Endometrium (tissue), 2 donors: ENCODE data around the gene ARHGAP5.
A peak's percentile ranks its signal among the peaks of the same experiment; 100 is the strongest.

Experiments used
- FAIRE-seq: peaks from 2 replicates; lab custom pipeline; 2012; peaks lifted over from hg19 to GRCh38; lab: Jason Lieb, UNC
- donor health status: control.
- donor health status: control.

ARHGAP5 gene, protein sequence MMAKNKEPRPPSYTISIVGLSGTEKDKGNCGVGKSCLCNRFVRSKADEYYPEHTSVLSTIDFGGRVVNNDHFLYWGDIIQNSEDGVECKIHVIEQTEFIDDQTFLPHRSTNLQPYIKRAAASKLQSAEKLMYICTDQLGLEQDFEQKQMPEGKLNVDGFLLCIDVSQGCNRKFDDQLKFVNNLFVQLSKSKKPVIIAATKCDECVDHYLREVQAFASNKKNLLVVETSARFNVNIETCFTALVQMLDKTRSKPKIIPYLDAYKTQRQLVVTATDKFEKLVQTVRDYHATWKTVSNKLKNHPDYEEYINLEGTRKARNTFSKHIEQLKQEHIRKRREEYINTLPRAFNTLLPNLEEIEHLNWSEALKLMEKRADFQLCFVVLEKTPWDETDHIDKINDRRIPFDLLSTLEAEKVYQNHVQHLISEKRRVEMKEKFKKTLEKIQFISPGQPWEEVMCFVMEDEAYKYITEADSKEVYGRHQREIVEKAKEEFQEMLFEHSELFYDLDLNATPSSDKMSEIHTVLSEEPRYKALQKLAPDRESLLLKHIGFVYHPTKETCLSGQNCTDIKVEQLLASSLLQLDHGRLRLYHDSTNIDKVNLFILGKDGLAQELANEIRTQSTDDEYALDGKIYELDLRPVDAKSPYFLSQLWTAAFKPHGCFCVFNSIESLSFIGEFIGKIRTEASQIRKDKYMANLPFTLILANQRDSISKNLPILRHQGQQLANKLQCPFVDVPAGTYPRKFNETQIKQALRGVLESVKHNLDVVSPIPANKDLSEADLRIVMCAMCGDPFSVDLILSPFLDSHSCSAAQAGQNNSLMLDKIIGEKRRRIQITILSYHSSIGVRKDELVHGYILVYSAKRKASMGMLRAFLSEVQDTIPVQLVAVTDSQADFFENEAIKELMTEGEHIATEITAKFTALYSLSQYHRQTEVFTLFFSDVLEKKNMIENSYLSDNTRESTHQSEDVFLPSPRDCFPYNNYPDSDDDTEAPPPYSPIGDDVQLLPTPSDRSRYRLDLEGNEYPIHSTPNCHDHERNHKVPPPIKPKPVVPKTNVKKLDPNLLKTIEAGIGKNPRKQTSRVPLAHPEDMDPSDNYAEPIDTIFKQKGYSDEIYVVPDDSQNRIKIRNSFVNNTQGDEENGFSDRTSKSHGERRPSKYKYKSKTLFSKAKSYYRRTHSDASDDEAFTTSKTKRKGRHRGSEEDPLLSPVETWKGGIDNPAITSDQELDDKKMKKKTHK (N-terminal part only)

DNA sequence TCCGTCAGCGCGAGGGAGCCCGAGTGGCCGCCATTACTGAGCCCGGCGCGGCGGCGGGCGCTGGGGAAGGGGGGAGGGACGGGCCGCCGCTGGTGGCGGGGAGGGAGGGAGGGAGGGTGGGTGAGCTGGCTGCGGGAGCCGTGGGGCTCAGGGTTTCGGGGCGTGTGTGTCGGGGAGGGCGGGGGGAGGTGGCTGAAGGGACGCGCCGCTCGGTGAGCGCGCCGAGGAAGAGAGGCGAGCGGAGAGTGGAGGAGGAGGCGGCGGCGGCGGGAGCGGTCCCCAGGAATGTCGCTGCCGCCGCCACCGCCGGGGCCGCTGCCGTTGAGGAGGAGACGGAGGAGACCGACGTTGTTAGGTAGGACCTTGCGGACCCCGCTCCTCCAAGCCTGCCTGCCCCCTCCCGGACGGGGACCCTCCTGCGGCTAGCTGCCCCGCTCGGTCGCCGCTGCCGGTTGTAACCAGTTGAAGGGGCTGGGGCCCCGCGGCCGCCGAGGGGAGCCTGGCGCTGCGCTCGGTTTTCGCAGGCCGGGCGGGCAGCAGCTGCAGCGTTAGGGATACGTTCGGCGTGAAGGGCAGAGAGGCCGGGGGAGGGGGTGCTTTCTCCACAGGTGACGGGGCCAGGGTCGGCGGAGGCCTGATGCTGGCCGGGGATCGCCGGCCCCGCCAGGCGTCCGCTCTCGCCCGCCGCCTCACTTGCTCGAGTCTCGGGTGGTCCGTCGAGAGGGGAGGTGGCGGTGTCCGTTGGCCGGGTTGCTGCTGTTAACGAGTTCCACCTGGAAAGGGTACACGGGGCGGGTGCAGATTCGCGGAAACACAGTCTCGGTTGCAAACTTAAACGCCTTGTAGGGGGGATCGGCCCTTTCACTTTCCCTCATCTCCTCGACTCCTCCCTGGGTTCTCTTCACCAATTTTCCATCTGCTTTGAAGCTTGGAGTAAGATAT lies at the start of gene ARHGAP5:
TSS of gene ARHGAP5 (plus strand) at position 224 of the 942 bp plus-strand sequence. CDS start 13,366 bp downstream, outside the sequence.
- no peak for FAIRE-seq

DNA sequence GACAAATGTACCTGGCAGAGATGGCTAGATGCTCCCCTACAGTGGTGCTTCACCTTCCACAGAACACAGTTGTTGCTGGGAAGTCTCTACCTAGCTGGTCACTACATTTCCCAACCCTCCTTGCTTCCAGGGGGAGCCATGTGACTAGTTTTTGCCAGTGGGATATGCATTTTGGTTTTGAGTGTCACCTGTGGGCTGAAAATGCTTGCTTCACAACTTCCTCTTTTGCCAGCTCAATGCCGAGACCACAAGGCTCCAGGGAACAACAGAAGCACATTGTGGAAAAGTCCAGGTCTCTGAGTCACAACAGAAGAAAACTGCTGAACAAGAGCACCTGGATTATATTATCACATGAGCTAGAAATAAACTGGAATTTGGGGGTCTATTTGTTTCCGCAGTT lies 48.5 kb upstream of the ARHGAP5 start:
- FAIRE-seq = no peak

DNA sequence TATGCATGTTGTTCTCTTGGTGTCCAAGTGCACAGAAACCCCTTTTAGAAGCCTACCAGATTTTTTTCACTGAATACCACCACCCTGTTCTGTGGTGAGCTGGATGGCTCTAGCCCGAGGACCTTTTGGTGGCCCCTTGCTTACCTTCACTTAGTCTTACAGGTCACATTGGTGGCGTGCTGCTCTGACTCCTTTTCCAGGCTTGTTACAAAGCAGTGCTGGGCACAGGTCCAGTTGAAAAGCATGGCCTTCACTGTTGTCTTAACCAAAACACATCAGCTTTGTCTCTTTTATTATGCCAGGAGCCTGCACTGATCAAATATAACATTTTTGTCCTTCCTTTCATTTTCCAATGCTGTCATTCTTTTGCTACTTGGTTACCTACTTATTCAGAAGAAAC lies 43.6 kb upstream of the ARHGAP5 start:
- no peak for FAIRE-seq

DNA sequence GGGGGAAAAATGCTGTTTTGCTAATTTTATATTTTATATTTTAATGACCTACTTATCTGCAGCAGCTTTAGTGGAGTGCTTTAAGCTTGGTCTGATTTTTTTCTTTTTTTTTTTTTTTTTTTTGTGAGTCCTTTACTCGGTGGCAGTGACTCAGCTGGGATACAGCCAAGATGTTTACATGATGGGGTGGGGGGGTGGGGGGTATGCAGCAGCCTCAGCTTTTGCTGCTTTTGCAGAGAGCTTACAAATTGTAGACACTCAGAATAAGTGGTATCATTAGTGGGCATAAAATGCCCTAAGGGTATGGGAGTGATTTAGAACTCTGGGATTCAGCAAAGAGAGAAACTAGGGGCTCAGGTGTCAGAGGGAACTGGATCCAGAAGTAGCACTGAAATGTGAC lies 38.2 kb upstream of the ARHGAP5 start:
- no peak for FAIRE-seq

DNA sequence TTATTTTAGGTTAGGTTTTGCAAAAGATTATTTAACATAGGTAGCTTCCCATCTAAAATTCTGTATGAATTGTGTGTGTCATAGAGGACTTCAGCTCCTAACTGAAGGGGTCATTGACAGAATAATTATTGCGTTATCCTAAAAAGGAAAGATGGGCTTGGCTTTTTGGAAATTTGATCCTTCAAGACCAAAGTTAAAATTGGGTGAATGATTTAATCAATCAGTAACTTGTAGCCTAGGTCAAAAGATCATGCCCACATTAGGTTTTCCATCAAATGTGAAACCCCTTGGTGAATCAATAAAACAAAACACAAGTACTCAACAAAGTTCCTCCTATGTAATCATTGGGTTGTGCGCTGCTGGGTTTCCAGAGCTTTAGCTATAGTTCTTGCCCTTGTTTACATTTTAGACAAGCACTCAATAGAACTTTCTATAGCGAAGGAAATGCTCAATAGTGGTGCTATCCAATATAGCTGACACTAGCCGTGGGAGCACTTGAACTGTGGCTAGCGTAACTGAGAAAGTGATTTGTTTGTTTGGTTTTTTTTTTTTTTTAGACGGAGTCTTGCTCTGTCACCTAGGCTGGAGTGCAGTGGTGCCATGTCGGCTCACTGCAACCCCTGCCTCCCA lies 37.6 kb upstream of the ARHGAP5 start:
- no peak for FAIRE-seq

DNA sequence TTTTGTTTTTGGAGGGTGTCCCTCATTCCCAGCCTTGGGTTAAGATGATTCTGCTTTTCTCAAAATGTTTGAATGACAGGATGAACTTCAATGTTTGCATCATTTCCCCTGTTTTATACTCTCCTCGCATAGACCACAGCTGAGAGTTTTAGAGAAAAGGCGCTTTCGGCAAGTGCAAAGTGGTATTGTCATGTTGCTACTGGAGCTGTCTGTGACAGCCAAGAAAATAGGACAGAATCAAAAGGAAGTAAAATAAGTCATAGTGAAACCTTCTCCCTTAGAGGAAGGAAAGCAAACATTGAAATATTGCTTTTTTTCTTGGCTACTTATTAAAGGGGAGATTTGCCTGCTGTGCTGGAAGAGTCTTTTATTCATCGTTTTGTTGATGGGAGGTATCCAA lies 33.5 kb upstream of the ARHGAP5 start:
- no peak for FAIRE-seq

DNA sequence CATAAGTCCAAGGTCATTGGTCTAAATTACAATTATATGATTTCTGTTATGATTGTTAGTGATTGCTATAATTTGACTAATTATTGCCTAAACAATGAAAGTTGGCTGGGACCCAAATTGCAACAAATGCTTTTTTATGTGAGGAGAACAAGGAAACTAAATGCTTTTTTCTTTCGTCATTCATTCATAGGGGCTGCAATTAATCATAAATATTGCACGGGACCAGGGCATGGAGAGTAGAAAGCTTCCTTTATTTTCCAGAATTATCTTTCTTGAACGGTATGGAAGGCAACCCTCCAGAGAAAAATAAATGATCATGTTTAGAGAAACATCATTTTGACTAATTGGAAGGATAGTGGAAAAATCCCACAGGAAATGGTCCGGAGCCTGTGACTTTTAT lies 32.6 kb upstream of the ARHGAP5 start:
- no peak for FAIRE-seq

DNA sequence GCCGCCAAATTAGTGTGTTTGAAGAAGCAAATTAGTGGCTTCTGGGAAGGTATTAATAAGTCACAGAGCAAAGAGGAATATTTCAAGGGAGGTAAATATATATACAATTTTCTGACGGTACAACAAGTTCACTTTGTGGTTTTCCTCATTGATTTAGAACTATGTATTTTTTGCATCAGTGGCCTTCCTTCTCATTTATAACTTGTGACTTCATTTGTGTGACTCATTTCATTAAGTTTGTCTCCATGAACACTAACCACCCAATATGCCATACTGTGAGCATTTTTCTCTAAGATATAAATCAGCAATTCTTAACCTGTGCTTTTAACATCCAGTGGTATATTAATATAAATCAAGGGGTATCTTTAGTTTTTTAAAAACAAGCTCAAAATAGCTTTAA lies 29.3 kb upstream of the ARHGAP5 start:
- FAIRE-seq = no peak

DNA sequence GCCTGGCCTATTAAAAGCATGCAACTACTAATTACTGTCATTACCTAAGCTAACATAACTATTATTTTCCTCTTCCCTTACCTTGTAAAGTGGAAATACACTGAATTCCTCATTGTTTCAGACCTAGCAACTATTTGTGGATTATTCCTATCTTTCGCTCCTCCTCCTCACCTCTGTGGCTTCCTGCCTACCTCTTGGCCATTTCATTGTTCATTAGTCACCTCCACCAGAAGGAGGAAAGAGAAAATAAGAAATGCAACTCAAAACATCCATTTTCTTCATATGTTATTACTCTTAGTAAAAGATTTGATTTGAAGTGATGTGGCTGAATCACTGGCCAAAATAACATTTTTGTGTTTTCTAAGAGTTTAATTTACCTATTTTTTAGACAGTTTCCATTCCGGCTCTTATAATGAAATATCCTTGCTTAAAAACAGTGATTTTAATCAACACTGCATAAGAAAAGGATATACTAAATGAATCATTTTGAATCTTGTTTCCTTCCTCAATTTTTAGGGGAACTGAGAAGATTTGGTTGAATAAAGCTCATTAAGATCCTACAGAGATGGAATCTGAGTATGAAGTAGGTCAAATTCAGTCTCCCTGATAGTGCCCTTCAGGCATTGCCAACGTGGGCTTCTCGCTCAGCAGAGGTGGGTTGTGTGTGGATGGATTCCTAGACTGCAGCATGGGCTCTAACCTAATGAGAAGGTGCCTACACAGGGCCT lies 27.6 kb upstream of the ARHGAP5 start:
- FAIRE-seq = no peak

DNA sequence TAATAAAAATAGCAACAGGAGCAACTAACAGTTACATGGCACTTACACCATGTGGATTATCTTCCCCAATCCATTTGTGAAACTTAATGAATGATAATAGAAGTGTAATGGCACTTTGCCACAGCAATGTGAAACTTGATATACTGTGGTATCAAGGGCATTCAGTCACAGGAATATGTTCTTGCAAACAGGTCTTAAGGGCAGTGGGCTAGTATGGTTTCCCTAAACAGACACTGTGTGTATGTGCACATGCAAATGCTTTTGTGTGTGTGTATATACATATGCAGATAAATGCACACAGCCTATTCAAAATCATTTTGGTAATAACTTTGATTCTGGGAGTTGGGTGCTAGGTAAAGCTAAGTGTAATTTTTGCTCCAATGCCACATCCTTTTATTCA lies 26.2 kb upstream of the ARHGAP5 start:
- FAIRE-seq = no peak

DNA sequence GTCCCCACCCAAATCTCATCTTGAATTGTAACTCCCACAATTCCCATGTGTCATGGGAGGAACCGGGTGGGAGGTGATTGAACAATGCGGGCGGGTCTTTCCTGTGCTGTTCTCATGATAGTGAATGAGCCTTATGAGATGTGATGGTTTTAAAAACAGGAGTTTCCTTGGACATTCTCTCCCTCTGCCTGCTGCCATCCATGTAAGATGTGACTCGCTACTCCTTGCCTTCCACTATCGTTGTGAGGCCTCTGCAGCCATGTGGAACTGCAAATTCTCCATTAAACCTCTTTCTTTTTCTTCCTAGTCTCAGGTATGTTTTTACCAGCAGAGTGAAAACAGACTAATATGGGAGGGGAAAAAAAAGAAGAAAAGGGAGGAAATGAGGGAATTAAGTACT lies 22.6 kb upstream of the ARHGAP5 start:
- no peak for FAIRE-seq

DNA sequence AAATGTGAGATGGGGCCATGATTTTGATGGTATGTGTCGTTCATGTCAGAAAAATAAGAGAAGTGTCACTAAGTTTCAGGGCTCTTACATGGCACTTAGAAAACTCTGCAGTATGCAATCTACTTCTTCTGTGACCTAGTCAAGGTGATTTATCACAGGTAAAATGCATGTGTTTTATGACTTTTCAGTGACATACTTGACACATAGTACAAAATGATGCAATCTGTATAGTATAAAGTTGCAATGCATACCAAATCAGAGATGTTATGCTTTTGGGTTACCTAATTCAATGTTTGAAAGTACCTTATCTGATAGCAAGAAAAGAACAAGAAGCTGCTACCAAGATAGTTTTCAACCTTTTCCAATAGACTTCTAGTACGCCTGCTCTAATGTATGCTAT lies 21.9 kb upstream of the ARHGAP5 start:
- FAIRE-seq = no peak

DNA sequence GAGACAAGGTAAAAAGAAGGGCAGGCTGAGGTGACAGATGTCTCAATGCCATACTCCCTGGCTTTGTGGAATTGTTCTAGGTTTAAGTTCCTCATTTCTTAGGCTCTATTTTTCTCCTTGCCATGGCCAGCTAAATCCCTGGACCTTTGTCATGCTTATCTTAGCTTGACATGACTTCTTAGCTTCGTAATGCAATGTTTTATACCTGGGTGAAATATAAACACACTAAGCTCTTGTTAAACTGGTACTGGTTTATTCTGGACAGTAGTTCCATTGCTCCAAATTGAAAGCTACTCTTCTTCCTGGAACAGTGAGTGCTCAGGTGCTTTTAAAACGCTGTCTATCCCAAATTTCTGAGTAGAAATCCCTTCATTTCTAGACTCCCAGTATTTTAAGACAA lies 17.4 kb upstream of the ARHGAP5 start:
- no peak for FAIRE-seq

DNA sequence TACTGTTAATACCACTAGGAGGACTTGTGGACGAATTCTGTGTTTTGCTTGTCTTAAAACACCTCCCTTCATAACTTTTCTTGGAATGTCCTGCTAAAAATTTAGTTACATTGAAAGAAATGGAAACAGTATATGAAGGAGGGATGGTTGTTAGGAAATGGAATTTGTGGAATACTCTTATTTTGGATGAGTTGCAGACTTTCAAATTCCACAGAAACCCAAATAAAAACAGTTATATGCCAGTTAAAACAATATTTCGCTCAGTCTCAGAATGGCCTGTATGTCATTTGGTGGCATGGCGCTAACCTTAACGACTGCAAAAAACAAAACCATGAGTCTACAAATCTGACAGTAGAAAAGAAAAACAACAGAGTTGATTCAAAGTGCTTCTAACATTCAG lies 12.2 kb upstream of the ARHGAP5 start:
- FAIRE-seq = peak; percentile 54

DNA sequence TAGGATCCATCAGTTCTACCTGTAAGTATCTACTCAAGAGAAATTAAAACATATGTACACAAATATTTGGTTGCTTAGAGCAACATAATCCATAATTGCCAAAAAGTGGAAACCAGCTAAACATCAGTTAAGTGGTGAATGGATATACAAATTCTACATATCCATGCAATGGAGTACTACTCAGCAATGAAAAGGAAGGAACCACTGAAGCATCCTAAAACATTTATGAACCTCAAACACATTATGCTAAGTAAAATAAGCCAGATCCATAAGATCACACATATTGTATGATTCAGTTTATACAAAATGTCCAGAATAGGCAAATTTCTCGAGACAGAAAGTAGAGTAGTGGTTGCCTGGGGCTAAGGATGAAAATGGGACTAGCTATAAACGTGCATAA lies 8.4 kb upstream of the ARHGAP5 start:
- FAIRE-seq = no peak

DNA sequence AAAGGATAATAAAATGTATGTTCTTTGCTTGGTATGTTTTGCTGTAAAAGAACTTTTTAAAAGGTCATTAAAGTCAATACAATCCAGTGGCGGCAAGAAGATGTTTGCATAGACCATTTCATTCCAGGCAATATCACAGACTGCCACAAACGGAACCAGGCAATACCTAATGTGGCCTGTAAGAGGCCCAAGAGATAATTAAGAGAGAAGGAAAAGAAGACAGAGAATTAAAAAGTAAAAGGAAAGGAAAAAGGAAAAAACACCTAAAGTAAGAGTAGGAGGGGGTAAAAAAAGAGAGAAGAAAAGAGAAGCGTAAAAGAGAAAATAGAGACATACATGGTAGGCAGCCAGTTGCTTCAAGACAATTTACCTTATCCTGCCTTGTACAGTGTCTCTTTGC lies 6.8 kb upstream of the ARHGAP5 start:
- no peak for FAIRE-seq

DNA sequence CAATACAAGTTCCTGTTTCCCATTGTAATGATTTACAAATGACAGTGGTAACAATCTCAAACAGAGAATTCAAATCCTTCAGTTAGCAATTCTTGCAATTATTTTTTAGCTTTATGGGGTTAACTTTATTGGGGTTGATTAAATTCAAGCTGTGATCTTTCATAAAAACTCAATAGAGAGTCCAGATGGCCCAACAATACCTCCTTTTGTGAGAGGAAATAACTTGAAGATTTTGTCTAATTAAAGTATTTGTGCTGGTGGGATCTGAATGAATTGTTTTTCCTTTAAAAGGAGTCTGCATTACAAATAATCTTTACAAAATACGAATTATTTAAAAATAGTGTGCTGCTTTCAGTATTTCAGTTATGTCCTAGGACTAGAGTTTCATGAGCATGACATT lies 4.4 kb upstream of the ARHGAP5 start:
- FAIRE-seq = no peak

DNA sequence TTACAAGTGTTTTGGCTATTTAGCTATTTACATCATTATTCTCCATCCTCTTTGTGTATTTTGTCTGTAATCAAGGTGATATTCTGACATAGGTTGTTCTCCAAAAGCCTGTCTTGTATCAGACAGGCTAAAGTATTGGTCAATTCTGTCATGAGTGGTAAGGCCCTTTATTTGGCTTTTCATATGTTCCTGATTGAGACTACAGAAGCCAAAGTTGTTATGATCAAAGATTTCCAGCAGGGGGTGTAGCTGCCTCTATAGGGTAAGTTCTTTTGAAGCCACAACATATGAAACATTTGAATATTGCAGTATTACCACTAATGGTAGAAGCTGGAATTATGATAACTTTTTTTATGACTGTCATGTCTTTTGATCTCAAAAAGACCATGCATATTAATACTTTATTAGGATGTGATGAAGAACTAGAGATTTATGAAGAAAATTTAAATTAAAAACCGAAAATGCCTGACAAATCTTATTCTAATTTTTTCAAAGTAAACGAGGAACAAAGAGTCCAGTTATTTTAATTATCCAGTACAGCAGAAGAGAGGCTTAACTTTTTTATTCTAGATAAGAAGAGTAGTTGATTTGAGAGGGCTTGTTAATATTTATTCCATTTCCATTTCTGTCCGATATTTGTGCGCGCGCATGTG lies 3.4 kb upstream of the ARHGAP5 start:
- FAIRE-seq = peak; percentile 92

DNA sequence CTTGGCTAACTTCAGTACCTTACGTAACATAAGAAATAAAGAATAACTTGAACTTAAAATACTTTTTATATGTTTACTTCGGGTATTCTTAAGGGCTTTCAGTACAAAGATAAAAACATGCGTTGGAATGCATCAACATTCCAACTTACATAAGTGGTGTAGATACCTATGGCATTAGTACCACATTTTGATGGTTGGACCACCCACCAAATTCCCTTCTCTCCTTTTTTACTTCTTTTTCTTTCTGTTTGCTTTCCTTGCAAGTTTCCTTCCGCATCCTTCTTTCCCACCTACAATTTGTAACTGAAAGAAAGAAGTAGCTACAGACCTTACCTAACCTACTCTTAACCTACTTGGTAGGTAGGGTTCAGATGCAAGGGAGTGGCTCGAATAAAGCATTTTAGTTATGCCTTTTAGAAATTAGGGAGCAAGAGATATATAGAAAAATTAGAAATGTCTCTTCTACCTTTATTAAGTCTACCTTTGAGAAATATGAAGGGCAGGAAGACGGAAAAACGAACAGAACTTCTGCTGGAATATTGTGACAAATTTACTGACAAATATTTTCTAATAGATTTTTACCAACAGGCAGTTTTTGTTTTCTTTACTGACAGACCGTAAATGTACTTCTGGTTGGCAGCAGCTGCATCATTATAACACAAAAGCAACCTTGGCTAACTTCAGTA lies 2.1 kb upstream of the ARHGAP5 start:
- FAIRE-seq = no peak
